A673 (cell line): ENCODE data around the gene SMCO2. TPM values are rescaled to one million over a fixed set of nuclear protein-coding genes. Genes with fewer than 3 reads are reported as not detected.

Experiments used
- BruUV-seq: library from RNA; stranded (reverse); fragments of 400-500 nt; replicated peaks from 2 replicates; lab custom pipeline; 2021; lab: Mats Ljungman, UMichigan
- CTCF ChIA-PET: fragments of 300-600 bp; sonication (Branson Sonifier 250); formaldehyde crosslinking; loops from one replicate; lab custom pipeline; 2022; ENCODE audit warnings: antibody characterized with exemption; lab: Charles Lee
- POLR2A ChIA-PET: fragments of 300-600 bp; sonication (Branson Sonifier 250); formaldehyde crosslinking; loops from one replicate; lab custom pipeline; 2022; ENCODE audit warnings: antibody characterized with exemption; ENCODE audit not compliant: low non-redundant PET; lab: Charles Lee
- DNase-seq: peaks from one replicate; pipeline ENCODE4 v3.0.0-alpha.2; 2015; ENCODE audit warnings: low spot score
- H3K27ac ChIP-seq: fragments of 200-600 bp; sonication (generic); 2 replicates; pipeline ENCODE4 v1.5.1; 2016; ENCODE audit warnings: mixed run types, low read depth, mild to moderate bottlenecking, mixed read lengths, antibody characterized with exemption, low read length; ENCODE audit not compliant: poor library complexity, severe bottlenecking
- H3K27me3 ChIP-seq: fragments of 200-600 bp; sonication (generic); replicated peaks from 2 replicates; pipeline ENCODE4 v1.6.1; 2017; ENCODE audit warnings: mixed run types, low read depth, mild to moderate bottlenecking, mixed read lengths, antibody characterized with exemption, low read length; ENCODE audit not compliant: insufficient read depth, poor library complexity
- H3K36me3 ChIP-seq: fragments of 200-600 bp; sonication (generic); 2 replicates; pipeline ENCODE4 v1.6.1; 2016; ENCODE audit warnings: mixed run types, mild to moderate bottlenecking, mixed read lengths, antibody characterized with exemption, low read length; ENCODE audit not compliant: insufficient read depth, poor library complexity, severe bottlenecking
- H3K4me1 ChIP-seq: fragments of 200-600 bp; sonication (generic); 2 replicates; pipeline ENCODE4 v1.6.1; 2017; ENCODE audit warnings: mixed run types, mild to moderate bottlenecking, mixed read lengths, antibody characterized with exemption, low read length; ENCODE audit not compliant: insufficient read depth, poor library complexity, severe bottlenecking
- H3K4me3 ChIP-seq: fragments of 200-600 bp; sonication (generic); 2 replicates; pipeline ENCODE4 v1.5.1; 2016; ENCODE audit warnings: low read depth, mixed run types, mild to moderate bottlenecking, mixed read lengths, low read length; ENCODE audit not compliant: poor library complexity, severe bottlenecking
- H3K9me3 ChIP-seq: fragments of 200-600 bp; sonication (generic); 2 replicates; pipeline ENCODE4 v1.6.1; 2016; ENCODE audit warnings: mixed run types, low read depth, mild to moderate bottlenecking, mixed read lengths, antibody characterized with exemption, low read length; ENCODE audit not compliant: poor library complexity, severe bottlenecking
- CTCF ChIP-seq: fragments of 300-800, 200-600 bp; sonication (generic); conservative IDR thresholded peaks from 2 replicates; pipeline ENCODE4 v1.5.1; 2017; ENCODE audit warnings: low read depth, mild to moderate bottlenecking, antibody characterized with exemption, low read length, moderate library complexity, mixed read lengths
- EZH2 ChIP-seq: fragments of 200-600 bp; sonication (generic); IDR thresholded peaks from 2 replicates; pipeline ENCODE4 v1.6.1; 2017; ENCODE audit warnings: borderline replicate concordance, low read depth, mild to moderate bottlenecking, mixed read lengths, antibody characterized with exemption, low read length; ENCODE audit not compliant: poor library complexity, severe bottlenecking
- intact Hi-C: fragments of 100-400 bp; cut with micrococcal nuclease; formaldehyde crosslinking; loops from one replicate; pipeline ENCODE4 v1.10.0; 2022; ENCODE audit not compliant: unreplicated experiment
- total RNA-seq: library from RNA; stranded (reverse); gene quantifications from 2 replicates; pipeline ENCODE4 v1.2.3, GENCODE V29; 2021

The SMCO2 gene
- total RNA-seq, 1 experiment from 2014 or later: not detected

- no TSS peak for BruUV-seq
- intact Hi-C loops: no loop called here
- H3K27me3 ChIP-seq: no peaks in the 10 kb centered on the region
- H3K36me3 ChIP-seq: no peaks in the 10 kb centered on the region
- ChIA-PET CTCF (no interaction called here), POLR2A (no interaction called here)
- no peak overlapping the region for H3K27ac ChIP-seq
- H3K4me3 ChIP-seq: no peak overlapping the region
- no peaks in the 10 kb centered on the region for H3K9me3 ChIP-seq
- no peak for DNase-seq
- no peaks in the 10 kb centered on the region for H3K4me1 ChIP-seq
- TF ChIP-seq CTCF: no peak
- no peak for TF ChIP-seq EZH2
Measured at GRCh38 chr12:27449026-27449425, 2.5 kb downstream of the SMCO2 start.

- no peaks in the 10 kb centered on the region for H3K4me1 ChIP-seq
- H3K9me3 ChIP-seq: no peaks in the 10 kb centered on the region
- no peaks in the 10 kb centered on the region for H3K36me3 ChIP-seq
- TF ChIP-seq CTCF (no peak), EZH2 (no peak)
- H3K4me3 ChIP-seq: no peak overlapping the region
- CTCF ChIA-PET: no interaction called here
- H3K27ac ChIP-seq: no peak overlapping the region
- no peak for DNase-seq
- POLR2A ChIA-PET: no interaction called here
- BruUV-seq: no TSS peak
- intact Hi-C loops: no loop called here
- no peaks in the 10 kb centered on the region for H3K27me3 ChIP-seq
Measured at GRCh38 chr12:27449893-27450534, 3.5 kb downstream of the SMCO2 start.

GRCh38 chr12:27451036-27451825, 4.7 kb downstream of the SMCO2 start:
- POLR2A ChIA-PET: no interaction called here
- Histone ChIP-seq H3K4me3 (no peak overlapping the region), H3K36me3 (no peaks in the 10 kb centered on the region), H3K4me1 (no peaks in the 10 kb centered on the region), H3K27me3 (no peaks in the 10 kb centered on the region), H3K27ac (no peak overlapping the region), H3K9me3 (no peaks in the 10 kb centered on the region)
- no TSS peak for BruUV-seq
- no peak for DNase-seq
- intact Hi-C loops: no loop called here
- CTCF ChIA-PET: interaction anchor here (0.6 kb wide), 1 partner anchor 16 kb away, joined by 8 read pairs; no protein-coding TSS in a partner anchor
- no peak for TF ChIP-seq CTCF
- no peak for TF ChIP-seq EZH2
